Smooth muscle cell (in vitro differentiated cells): ENCODE data around the gene NFATC1. TPM values are rescaled to one million over a fixed set of nuclear protein-coding genes. Genes with fewer than 3 reads are reported as not detected.

Experiments
- DNase-seq: peaks from one replicate; lab custom pipeline; 2025; ENCODE audit not compliant: unreplicated experiment; lab: John Stamatoyannopoulos, UW
- H2AFZ ChIP-seq: fragments of 200-600 bp; sonication (generic); 2 replicates; pipeline ENCODE4 v1.6.0; 2016; ENCODE audit warnings: antibody characterized with exemption, low read depth, mild to moderate bottlenecking
- H3F3A ChIP-seq: fragments of 200-600 bp; sonication (generic); 2 replicates; pipeline ENCODE4 v1.6.0; 2017; ENCODE audit warnings: antibody characterized with exemption, low read depth
- H3K27ac ChIP-seq: fragments of 200-600 bp; sonication (generic); 2 replicates; pipeline ENCODE4 v1.5.1; 2016; ENCODE audit warnings: low read depth, mild to moderate bottlenecking
- H3K27me3 ChIP-seq: fragments of 200-600 bp; sonication (generic); 2 replicates; pipeline ENCODE4 v1.6.1; 2016; ENCODE audit warnings: low read depth, mild to moderate bottlenecking
- H3K36me3 ChIP-seq: fragments of 200-600 bp; sonication (generic); 2 replicates; pipeline ENCODE4 v1.5.1; 2016; ENCODE audit warnings: low read depth
- H3K4me1 ChIP-seq: fragments of 200-600 bp; sonication (generic); 2 replicates; pipeline ENCODE4 v1.5.1; 2016; ENCODE audit warnings: low read depth
- H3K4me2 ChIP-seq: fragments of 200-600 bp; sonication (generic); 2 replicates; pipeline ENCODE4 v1.6.0; 2016; ENCODE audit warnings: mild to moderate bottlenecking
- H3K4me3 ChIP-seq: fragments of 200-600 bp; sonication (generic); 2 replicates; pipeline ENCODE4 v1.5.1; 2016; ENCODE audit warnings: mild to moderate bottlenecking
- H3K79me2 ChIP-seq: fragments of 200-600 bp; sonication (generic); 2 replicates; pipeline ENCODE4 v1.6.0; 2016; ENCODE audit warnings: low read depth, mild to moderate bottlenecking
- H3K9ac ChIP-seq: fragments of 200-600 bp; sonication (generic); 2 replicates; pipeline ENCODE4 v1.6.0; 2016; ENCODE audit warnings: low read depth
- H3K9me3 ChIP-seq: fragments of 200-600 bp; sonication (generic); replicated peaks from 2 replicates; pipeline ENCODE4 v1.5.1; 2016; ENCODE audit warnings: low read depth
- H4K20me1 ChIP-seq: fragments of 200-600 bp; sonication (generic); 2 replicates; pipeline ENCODE4 v1.6.0; 2016; ENCODE audit warnings: low read depth
- CTCF ChIP-seq: fragments of 200-600 bp; sonication (generic); IDR thresholded peaks from 2 replicates; pipeline ENCODE4 v1.5.1; 2017; ENCODE audit warnings: borderline replicate concordance, mild to moderate bottlenecking, antibody characterized with exemption; ENCODE audit not compliant: insufficient read depth, poor library complexity, severe bottlenecking
- WGBS: methylation state at CpG from one replicate; pipeline ENCODE4 v1.1.7; 2016; ENCODE audit warnings: low lambda C conversion rate; 5-methylcytosine and 5-hydroxymethylcytosine counted together
- polyA plus RNA-seq: library from polyadenylated mRNA; unstranded; fragments of >200 nt; fragmentation: Nextera tagmentation; extraction: Ambion mirVana; gene quantifications from 2 replicates; pipeline ENCODE4 v1.2.1, GENCODE V29; 2016
- total RNA-seq: library from RNA; depleted of rRNA; stranded (reverse); fragments of >200 nt; gene quantifications from 2 replicates; pipeline ENCODE4 v1.2.3, GENCODE V29; 2014

The NFATC1 gene
- total and polyA plus RNA-seq, 2 experiments from 2014 or later: 13.1 to 19.2 TPM

GRCh38 chr18:79377187-79377891 is 18.4 kb upstream of the NFATC1 start:
- TF ChIP-seq CTCF: no peak

GRCh38 chr18:79378536-79379250 is 17.0 kb upstream of the NFATC1 start:
- DNase-seq: peak; percentile 78
- TF ChIP-seq CTCF: peak; percentile 95

More at GRCh38 chr18:79377187-79377891, 18.4 kb upstream of the NFATC1 start:
- H3K9me3 ChIP-seq: no peaks in the 10 kb centered on the region
- H3K4me3 ChIP-seq: no peak overlapping the region
- no peaks in the 10 kb centered on the region for H3K36me3 ChIP-seq
- no peak overlapping the region for H3K4me2 ChIP-seq
- H3K79me2 ChIP-seq: no peaks in the 10 kb centered on the region
- WGBS: 97% methylated on average over 19 of the region's 19 CpGs
- no peaks in the 10 kb centered on the region for H3K4me1 ChIP-seq
- H4K20me1 ChIP-seq: no peaks in the 10 kb centered on the region
- H2AFZ ChIP-seq: no peak overlapping the region
- no peak for DNase-seq
- H3K9ac ChIP-seq: no peak overlapping the region
- H3F3A ChIP-seq: no peaks in the 10 kb centered on the region
- no peak overlapping the region for H3K27ac ChIP-seq
- no peaks in the 10 kb centered on the region for H3K27me3 ChIP-seq

GRCh38 chr18:79379251-79379905 is 16.4 kb upstream of the NFATC1 start:
- no peak overlapping the region for H3K9ac ChIP-seq
- peak overlapping the region; percentile 46 for H3K4me2 ChIP-seq
- H3K4me1 ChIP-seq: no peaks in the 10 kb centered on the region
- H3K36me3 ChIP-seq: no peaks in the 10 kb centered on the region
- no peaks in the 10 kb centered on the region for H3K9me3 ChIP-seq
- H3K4me3 ChIP-seq: no peak overlapping the region
- H3K79me2 ChIP-seq: no peaks in the 10 kb centered on the region
- H2AFZ ChIP-seq: no peak overlapping the region
- no peaks in the 10 kb centered on the region for H3K27me3 ChIP-seq
- TF ChIP-seq CTCF: no peak
- no peaks in the 10 kb centered on the region for H3F3A ChIP-seq
- no peaks in the 10 kb centered on the region for H4K20me1 ChIP-seq
- H3K27ac ChIP-seq: no peak overlapping the region
- WGBS: 70% methylated on average over 22 of the region's 22 CpGs
- DNase-seq: no peak

More at GRCh38 chr18:79378536-79379250, 17.0 kb upstream of the NFATC1 start:
- Histone ChIP-seq H3K79me2 (no peaks in the 10 kb centered on the region), H3K9me3 (no peaks in the 10 kb centered on the region), H3K4me1 (no peaks in the 10 kb centered on the region), H4K20me1 (no peaks in the 10 kb centered on the region), H3K36me3 (no peaks in the 10 kb centered on the region), H3K27me3 (no peaks in the 10 kb centered on the region), H3F3A (no peaks in the 10 kb centered on the region), H3K27ac (no peak overlapping the region), H3K4me2 (peak overlapping the region; percentile 76), H2AFZ (no peak overlapping the region), H3K9ac (no peak overlapping the region), H3K4me3 (no peak overlapping the region)
- WGBS: 38% methylated on average over 48 of the region's 48 CpGs
